ENCODE results near the gene TSC2.
"Not testable (repeated sequence)": the region's sequence is repeated elsewhere in the genome, so short reads cannot be mapped to it uniquely, and the experiment has no call there.

GRCh38 chr16:2126161-2126743 is 78.5 kb downstream of the TSC2 start:
- TF ChIP-seq, protein P1, sequence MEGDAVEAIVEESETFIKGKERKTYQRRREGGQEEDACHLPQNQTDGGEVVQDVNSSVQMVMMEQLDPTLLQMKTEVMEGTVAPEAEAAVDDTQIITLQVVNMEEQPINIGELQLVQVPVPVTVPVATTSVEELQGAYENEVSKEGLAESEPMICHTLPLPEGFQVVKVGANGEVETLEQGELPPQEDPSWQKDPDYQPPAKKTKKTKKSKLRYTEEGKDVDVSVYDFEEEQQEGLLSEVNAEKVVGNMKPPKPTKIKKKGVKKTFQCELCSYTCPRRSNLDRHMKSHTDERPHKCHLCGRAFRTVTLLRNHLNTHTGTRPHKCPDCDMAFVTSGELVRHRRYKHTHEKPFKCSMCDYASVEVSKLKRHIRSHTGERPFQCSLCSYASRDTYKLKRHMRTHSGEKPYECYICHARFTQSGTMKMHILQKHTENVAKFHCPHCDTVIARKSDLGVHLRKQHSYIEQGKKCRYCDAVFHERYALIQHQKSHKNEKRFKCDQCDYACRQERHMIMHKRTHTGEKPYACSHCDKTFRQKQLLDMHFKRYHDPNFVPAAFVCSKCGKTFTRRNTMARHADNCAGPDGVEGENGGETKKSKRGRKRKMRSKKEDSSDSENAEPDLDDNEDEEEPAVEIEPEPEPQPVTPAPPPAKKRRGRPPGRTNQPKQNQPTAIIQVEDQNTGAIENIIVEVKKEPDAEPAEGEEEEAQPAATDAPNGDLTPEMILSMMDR (IDR thresholded peaks at IDR 0.05; ENCODE audit: low read depth, low read length): not testable (repeated sequence)
- TF ChIP-seq EZH2phosphoT487 (IDR thresholded peaks at IDR 0.05; ENCODE audit: low read depth): not testable (repeated sequence)

Data from OCI-LY3 (cell line).